ENCODE measurements around the gene ITGB8.
"Not testable (repeated sequence)": the region's sequence is repeated elsewhere in the genome, so short reads cannot be mapped to it uniquely, and the experiment has no call there.

The ITGB8 gene

GRCh38 chr7:20330239-20330927 is at the start of gene ITGB8:
ITGB8 (plus strand) TSS chr7:20330900; CDS start chr7:20331807, 907 bp downstream.
- DNase-seq (ENCODE audit: low read depth): no peak

GRCh38 chr7:20282959-20283358 is 47.7 kb upstream of the ITGB8 start:
- DNase-seq (ENCODE audit: low read depth): no peak

- DNase-seq (ENCODE audit: low read depth): no peak
Observed at GRCh38 chr7:20283385-20283784, 47.3 kb upstream of the ITGB8 start.

GRCh38 chr7:20284003-20284770 is 46.5 kb upstream of the ITGB8 start:
- no peak for DNase-seq (ENCODE audit: low read depth)

GRCh38 chr7:20284771-20285143 is 45.9 kb upstream of the ITGB8 start:
- no peak for DNase-seq (ENCODE audit: low read depth)

GRCh38 chr7:20287317-20287716 is 43.4 kb upstream of the ITGB8 start:
- DNase-seq (ENCODE audit: low read depth): no peak

- no peak for DNase-seq (ENCODE audit: low read depth)
Observed at GRCh38 chr7:20288036-20288435, 42.7 kb upstream of the ITGB8 start.

GRCh38 chr7:20290505-20291111 is 40.1 kb upstream of the ITGB8 start:
- DNase-seq (ENCODE audit: low read depth): no peak

- DNase-seq (ENCODE audit: low read depth): no peak
Observed at GRCh38 chr7:20293336-20293735, 37.4 kb upstream of the ITGB8 start.

GRCh38 chr7:20296444-20296843 is 34.3 kb upstream of the ITGB8 start:
- no peak for DNase-seq (ENCODE audit: low read depth)

- DNase-seq (ENCODE audit: low read depth): no peak
Observed at GRCh38 chr7:20296901-20297300, 33.8 kb upstream of the ITGB8 start.

GRCh38 chr7:20298486-20298901 is 32.2 kb upstream of the ITGB8 start:
- no peak for DNase-seq (ENCODE audit: low read depth)

- DNase-seq (ENCODE audit: low read depth): no peak
Observed at GRCh38 chr7:20299145-20299544, 31.6 kb upstream of the ITGB8 start.

- no peak for DNase-seq (ENCODE audit: low read depth)
Observed at GRCh38 chr7:20299647-20300312, 30.9 kb upstream of the ITGB8 start.

- no peak for DNase-seq (ENCODE audit: low read depth)
Observed at GRCh38 chr7:20301311-20301939, 29.3 kb upstream of the ITGB8 start.

GRCh38 chr7:20302300-20302699 is 28.4 kb upstream of the ITGB8 start:
- DNase-seq (ENCODE audit: low read depth): not testable (repeated sequence)

- no peak for DNase-seq (ENCODE audit: low read depth)
Observed at GRCh38 chr7:20302891-20303290, 27.8 kb upstream of the ITGB8 start.

GRCh38 chr7:20304366-20304765 is 26.3 kb upstream of the ITGB8 start:
- DNase-seq (ENCODE audit: low read depth): no peak

- no peak for DNase-seq (ENCODE audit: low read depth)
Observed at GRCh38 chr7:20305726-20306125, 25.0 kb upstream of the ITGB8 start.

- DNase-seq (ENCODE audit: low read depth): no peak
Observed at GRCh38 chr7:20306180-20306946, 24.3 kb upstream of the ITGB8 start.

GRCh38 chr7:20307119-20307518 is 23.6 kb upstream of the ITGB8 start:
- no peak for DNase-seq (ENCODE audit: low read depth)
